HG02763 (cell line): ENCODE measurements around the gene DNHD1.
"Not testable (repeated sequence)": the region's sequence is repeated elsewhere in the genome, so short reads cannot be mapped to it uniquely, and the experiment has no call there.

ENCODE experiments used
- ATAC-seq: cut with Tn5 transposase; IDR thresholded peaks from one replicate; pipeline ENCODE4 v1.9.1; 2021; ENCODE audit warnings: mild to moderate bottlenecking, moderate library complexity; ENCODE audit not compliant: unreplicated experiment

Gene DNHD1

GRCh38 chr11:6476571-6476970, 20.5 kb upstream of the DNHD1 start:
- ATAC-seq, result no peak

- ATAC-seq, result no peak
These were observed 16.7 kb upstream of the DNHD1 start for GRCh38 chr11:6480299-6480914.

- ATAC-seq, result peak; percentile 99
These were observed 15.8 kb upstream of the DNHD1 start, which contains the start of the genes ARFIP2 and TIMM10B for GRCh38 chr11:6481012-6481923. Gene ARFIP2 (minus strand): TSS chr11:6481331. CDS start chr11:6480421, 910 bp downstream. Gene TIMM10B (plus strand): TSS chr11:6481501. CDS start chr11:6481517, 16 bp downstream.

- no peak for ATAC-seq
These were observed 15.2 kb upstream of the DNHD1 start for GRCh38 chr11:6481924-6482275.

- ATAC-seq, result no peak
These were observed 14.6 kb upstream of the DNHD1 start for GRCh38 chr11:6482441-6482840.

GRCh38 chr11:6483015-6483414, 14.1 kb upstream of the DNHD1 start:
- ATAC-seq, result no peak

GRCh38 chr11:6485661-6486060, 11.4 kb upstream of the DNHD1 start:
- no peak for ATAC-seq

GRCh38 chr11:6486256-6486655, 10.8 kb upstream of the DNHD1 start:
- ATAC-seq, result no peak

GRCh38 chr11:6486938-6487337, 10.1 kb upstream of the DNHD1 start:
- no peak for ATAC-seq

GRCh38 chr11:6488342-6488741, 8.7 kb upstream of the DNHD1 start:
- no peak for ATAC-seq

- no peak for ATAC-seq
These were observed 8.3 kb upstream of the DNHD1 start for GRCh38 chr11:6488821-6489220.

- ATAC-seq, result no peak
These were observed 7.8 kb upstream of the DNHD1 start for GRCh38 chr11:6489306-6489705.

- ATAC-seq, result no peak
These were observed 1.0 kb downstream of the DNHD1 start for GRCh38 chr11:6498121-6498520.

GRCh38 chr11:6498544-6498943, 1.5 kb downstream of the DNHD1 start:
- no peak for ATAC-seq

- ATAC-seq, result no peak
These were observed 5.3 kb downstream of the DNHD1 start for GRCh38 chr11:6502382-6502781.

GRCh38 chr11:6504166-6504565, 7.1 kb downstream of the DNHD1 start:
- no peak for ATAC-seq

- no peak for ATAC-seq
These were observed 8.6 kb downstream of the DNHD1 start for GRCh38 chr11:6505577-6506240.

GRCh38 chr11:6516865-6517264, 19.8 kb downstream of the DNHD1 start:
- no peak for ATAC-seq

GRCh38 chr11:6520265-6520664, 23.2 kb downstream of the DNHD1 start:
- ATAC-seq, result no peak

GRCh38 chr11:6521946-6522345, 24.9 kb downstream of the DNHD1 start:
- not testable (repeated sequence) for ATAC-seq

- ATAC-seq, result no peak
These were observed 26.2 kb downstream of the DNHD1 start for GRCh38 chr11:6523253-6523652.
